G401.6 (cell line): ENCODE results near the gene CCDC27.
"Not testable (repeated sequence)": the region's sequence is repeated elsewhere in the genome, so short reads cannot be mapped to it uniquely, and the experiment has no call there.

Experiments
- FAIRE-seq: peaks from 2 replicates; lab custom pipeline; 2012; peaks lifted over from hg19 to GRCh38; lab: Jason Lieb, UNC

CCDC27 gene

GRCh38 chr1:3796215-3797061 lies 44.2 kb downstream of the CCDC27 start, which contains the start of gene LRRC47:
TSS of gene LRRC47 (minus strand) at chr1:3796498. CDS start at chr1:3796476, 22 bp downstream.
- peak; percentile 76 for FAIRE-seq

GRCh38 chr1:3799976-3800685 lies 47.9 kb downstream of the CCDC27 start:
- no peak for FAIRE-seq

- not testable (repeated sequence) for FAIRE-seq
These were observed 48.5 kb downstream of the CCDC27 start for GRCh38 chr1:3800795-3801194.

GRCh38 chr1:3803905-3804626 lies 51.8 kb downstream of the CCDC27 start:
- no peak for FAIRE-seq

GRCh38 chr1:3804627-3804944 lies 52.3 kb downstream of the CCDC27 start:
- FAIRE-seq = not testable (repeated sequence)

- no peak for FAIRE-seq
These were observed 52.8 kb downstream of the CCDC27 start for GRCh38 chr1:3805038-3805437.

GRCh38 chr1:3807769-3808168 lies 55.5 kb downstream of the CCDC27 start:
- no peak for FAIRE-seq

GRCh38 chr1:3809680-3810079 lies 57.4 kb downstream of the CCDC27 start:
- no peak for FAIRE-seq

- FAIRE-seq = not testable (repeated sequence)
These were observed 58.0 kb downstream of the CCDC27 start for GRCh38 chr1:3810149-3810761.

GRCh38 chr1:3811595-3811911 lies 59.3 kb downstream of the CCDC27 start:
- no peak for FAIRE-seq

GRCh38 chr1:3814065-3814464 lies 61.8 kb downstream of the CCDC27 start:
- no peak for FAIRE-seq

- no peak for FAIRE-seq
These were observed 62.7 kb downstream of the CCDC27 start for GRCh38 chr1:3814771-3815561.

GRCh38 chr1:3816331-3817137 lies 64.3 kb downstream of the CCDC27 start:
- FAIRE-seq = no peak

GRCh38 chr1:3817138-3817740 lies 65.0 kb downstream of the CCDC27 start:
- FAIRE-seq = no peak

- no peak for FAIRE-seq
These were observed 65.8 kb downstream of the CCDC27 start for GRCh38 chr1:3817821-3818597.

GRCh38 chr1:3819771-3820200 lies 67.5 kb downstream of the CCDC27 start:
- no peak for FAIRE-seq

- FAIRE-seq = no peak
These were observed 68.1 kb downstream of the CCDC27 start for GRCh38 chr1:3820316-3820715.

- FAIRE-seq = no peak
These were observed 68.8 kb downstream of the CCDC27 start for GRCh38 chr1:3821004-3821403.
